Brain (organoid and tissue), 1 donor: Measurements from ENCODE around the gene KLRK1. TPM values are rescaled to one million over a fixed set of nuclear protein-coding genes. Genes with fewer than 3 reads are reported as not detected.

Experiments used
- polyA plus RNA-seq: library from polyadenylated mRNA; stranded (reverse); fragments of 350-450 nt; fragmentation: Illumina TruSeq; extraction: RNeasy Lipid Tissue Mini Kit (QIAGEN cat#74804); gene quantifications from one replicate; pipeline ENCODE4 v1.2.3, GENCODE V29; 2015; ENCODE audit warnings: low read depth, low replicate concordance; ENCODE audit not compliant: insufficient read depth

Gene KLRK1
- polyA plus RNA-seq, 1 donor from 2014 or later: not detected

Other genes starting within 250 kb of the KLRK1 start
- 0.88 TPM for gene OLR1, start 217.9 kb downstream of the KLRK1 start, polyA plus RNA-seq
- gene TMEM52B, start 211.0 kb downstream of the KLRK1 start, polyA plus RNA-seq: 0.20 TPM
- 79.8 TPM for gene GABARAPL1, start 177.2 kb downstream of the KLRK1 start, polyA plus RNA-seq
- gene KLRD1, start 82.2 kb downstream of the KLRK1 start, polyA plus RNA-seq: 0.46 TPM
- not detected for gene KLRC4, start 19.7 kb upstream of the KLRK1 start, polyA plus RNA-seq
- 1.5 TPM for gene KLRC3, start 30.6 kb upstream of the KLRK1 start, polyA plus RNA-seq
- 1.6 TPM for gene KLRC2, start 46.0 kb upstream of the KLRK1 start, polyA plus RNA-seq
- gene KLRC1, start 63.3 kb upstream of the KLRK1 start, polyA plus RNA-seq: not detected
- gene EIF2S3B, start 115.8 kb upstream of the KLRK1 start, polyA plus RNA-seq: not detected
- 24.9 TPM for gene MAGOHB, start 223.6 kb upstream of the KLRK1 start, polyA plus RNA-seq